NCI-H345 treated with DMSO at 0.1 percent for 48 hours (cell line): ENCODE data around the gene PRMT6.
A peak's percentile ranks its signal among the peaks of the same experiment; 100 is the strongest.
"Not testable (repeated sequence)": the region's sequence is repeated elsewhere in the genome, so short reads cannot be mapped to it uniquely, and the experiment has no call there.

Experiments
- DNase-seq: peaks from one replicate; lab custom pipeline; 2025; ENCODE audit not compliant: unreplicated experiment; lab: John Stamatoyannopoulos, UW

The PRMT6 gene

GRCh38 chr1:107056426-107057196 is at the start of gene PRMT6:
TSS of gene PRMT6 (plus strand) at chr1:107056674. CDS start at chr1:107056716, 42 bp downstream.
- DNase-seq: peak; percentile 81

- DNase-seq: no peak
Measured at GRCh38 chr1:107009281-107009680, 47.2 kb upstream of the PRMT6 start.

GRCh38 chr1:107010582-107010981 is 45.9 kb upstream of the PRMT6 start:
- no peak for DNase-seq

GRCh38 chr1:107016376-107016978 is 40.0 kb upstream of the PRMT6 start:
- DNase-seq: no peak

GRCh38 chr1:107018445-107018844 is 38.0 kb upstream of the PRMT6 start:
- DNase-seq: no peak

GRCh38 chr1:107019166-107019565 is 37.3 kb upstream of the PRMT6 start:
- DNase-seq: no peak

- DNase-seq: not testable (repeated sequence)
Measured at GRCh38 chr1:107038874-107039273, 17.6 kb upstream of the PRMT6 start.

GRCh38 chr1:107044310-107045220 is 11.9 kb upstream of the PRMT6 start:
- DNase-seq: not testable (repeated sequence)

- DNase-seq: no peak
Measured at GRCh38 chr1:107047602-107048001, 8.9 kb upstream of the PRMT6 start.

- no peak for DNase-seq
Measured at GRCh38 chr1:107048241-107048640, 8.2 kb upstream of the PRMT6 start.

GRCh38 chr1:107051266-107051665 is 5.2 kb upstream of the PRMT6 start:
- DNase-seq: no peak

- DNase-seq: not testable (repeated sequence)
Measured at GRCh38 chr1:107055919-107056425, 502 bp upstream of the PRMT6 start.

- DNase-seq: peak; percentile 26
Measured at GRCh38 chr1:107057197-107058133, 991 bp downstream of the PRMT6 start.

GRCh38 chr1:107058245-107059032 is 2.0 kb downstream of the PRMT6 start:
- DNase-seq: no peak

- DNase-seq: no peak
Measured at GRCh38 chr1:107061886-107062285, 5.4 kb downstream of the PRMT6 start.

- DNase-seq: no peak
Measured at GRCh38 chr1:107073493-107073892, 17.0 kb downstream of the PRMT6 start.

GRCh38 chr1:107076841-107077240 is 20.4 kb downstream of the PRMT6 start:
- DNase-seq: no peak

- DNase-seq: no peak
Measured at GRCh38 chr1:107079249-107079648, 22.8 kb downstream of the PRMT6 start.

GRCh38 chr1:107081102-107081501 is 24.6 kb downstream of the PRMT6 start:
- DNase-seq: no peak
